Suppressor macrophage treated with lipopolysaccharide for 1 hour (primary cell): ENCODE measurements around the gene LCN10.

Source experiments
- DNase-seq, 3 donors: peaks; one replicate each; pipeline ENCODE4 v3.0.0-alpha.2; 2020 to 2022

LCN10 gene

GRCh38 chr9:136754059-136754572 is 11.4 kb upstream of the LCN10 start:
- no peak for DNase-seq

- no peak for DNase-seq
Observed at GRCh38 chr9:136753371-136754058, 10.8 kb upstream of the LCN10 start.

GRCh38 chr9:136751814-136752213 is 9.1 kb upstream of the LCN10 start:
- no peak for DNase-seq

- DNase-seq: no peak
Observed at GRCh38 chr9:136751244-136751643, 8.5 kb upstream of the LCN10 start.

GRCh38 chr9:136750526-136750925 is 7.8 kb upstream of the LCN10 start:
- DNase-seq: no peak

- no peak for DNase-seq
Observed at GRCh38 chr9:136748666-136749611, 6.2 kb upstream of the LCN10 start.

- DNase-seq: no peak
Observed at GRCh38 chr9:136748201-136748600, 5.5 kb upstream of the LCN10 start, which contains the start of gene LCN6. TSS of gene LCN6 (minus strand) at chr9:136748525. CDS start at chr9:136748483, 42 bp downstream.

GRCh38 chr9:136747161-136748060 is 4.7 kb upstream of the LCN10 start:
- no peak for DNase-seq

GRCh38 chr9:136746621-136747020 is 3.9 kb upstream of the LCN10 start:
- no peak for DNase-seq

GRCh38 chr9:136746155-136746490 is 3.4 kb upstream of the LCN10 start:
- no peak for DNase-seq

- no peak for DNase-seq
Observed at GRCh38 chr9:136745389-136746154, 2.8 kb upstream of the LCN10 start.

GRCh38 chr9:136744773-136745172 is 2.0 kb upstream of the LCN10 start:
- no peak for DNase-seq

- no peak for DNase-seq
Observed at GRCh38 chr9:136743639-136744211, 985 bp upstream of the LCN10 start.

- DNase-seq: peak; percentile 85 to 93 (median 86)
Observed at GRCh38 chr9:136741883-136742571, 713 bp downstream of the LCN10 start.

- DNase-seq: peak; percentile 56 to 71 (median 60)
Observed at GRCh38 chr9:136740971-136741882, 1.5 kb downstream of the LCN10 start.

GRCh38 chr9:136740491-136740890 is 2.2 kb downstream of the LCN10 start:
- DNase-seq: no peak

GRCh38 chr9:136740069-136740468 is 2.7 kb downstream of the LCN10 start:
- DNase-seq: no peak

- DNase-seq: no peak
Observed at GRCh38 chr9:136739509-136739908, 3.2 kb downstream of the LCN10 start.

GRCh38 chr9:136738960-136739359 is 3.8 kb downstream of the LCN10 start:
- DNase-seq: no peak
